GM23248 (cell line): Measurements from ENCODE around the gene SNAPC1. TPM values are rescaled to one million over a fixed set of nuclear protein-coding genes. Genes with fewer than 3 reads are reported as not detected.
"Not testable (repeated sequence)": the region's sequence is repeated elsewhere in the genome, so short reads cannot be mapped to it uniquely, and the experiment has no call there.

Experiments used
- DNase-seq: peaks from one replicate; pipeline ENCODE4 v3.0.0-alpha.2; 2015
- H2AFZ ChIP-seq: fragments of 200-600 bp; sonication (generic); 2 replicates; pipeline ENCODE4 v1.6.1; 2016; ENCODE audit warnings: antibody characterized with exemption
- H3F3A ChIP-seq: fragments of 200-600 bp; sonication (generic); 2 replicates; pipeline ENCODE4 v1.6.1; 2016; ENCODE audit warnings: mild to moderate bottlenecking, antibody characterized with exemption, mixed run types; ENCODE audit not compliant: insufficient read depth
- H3K27ac ChIP-seq: fragments of 200-600 bp; sonication (generic); 2 replicates; pipeline ENCODE4 v1.5.1; 2016; ENCODE audit warnings: mild to moderate bottlenecking
- H3K27me3 ChIP-seq: fragments of 200-600 bp; sonication (generic); replicated peaks from 2 replicates; pipeline ENCODE4 v1.6.1; 2016; ENCODE audit warnings: mild to moderate bottlenecking; ENCODE audit not compliant: insufficient read depth
- H3K36me3 ChIP-seq: fragments of 200-600 bp; sonication (generic); 2 replicates; pipeline ENCODE4 v1.6.1; 2016; ENCODE audit warnings: low read depth, mild to moderate bottlenecking
- H3K4me1 ChIP-seq: fragments of 200-600 bp; sonication (generic); 2 replicates; pipeline ENCODE4 v1.6.1; 2016; ENCODE audit warnings: mild to moderate bottlenecking; ENCODE audit not compliant: insufficient read depth
- H3K4me2 ChIP-seq: fragments of 200-600 bp; sonication (generic); one replicate; pipeline ENCODE4 v1.6.1; 2016; ENCODE audit warnings: mild to moderate bottlenecking; ENCODE audit not compliant: unreplicated experiment
- H3K4me3 ChIP-seq: fragments of 200-600 bp; sonication (generic); 2 replicates; pipeline ENCODE4 v1.5.1; 2016; ENCODE audit warnings: mild to moderate bottlenecking
- H3K79me2 ChIP-seq: fragments of 200-600 bp; sonication (generic); 2 replicates; pipeline ENCODE4 v1.6.1; 2016; ENCODE audit warnings: mild to moderate bottlenecking; ENCODE audit not compliant: insufficient read depth
- H3K9ac ChIP-seq: fragments of 200-600 bp; sonication (generic); 2 replicates; pipeline ENCODE4 v1.6.1; 2016; ENCODE audit warnings: mild to moderate bottlenecking
- H3K9me2 ChIP-seq: fragments of 200-600 bp; sonication (generic); 2 replicates; pipeline ENCODE4 v1.6.1; 2016; ENCODE audit warnings: mixed run types, mild to moderate bottlenecking, moderate library complexity; ENCODE audit not compliant: insufficient read depth
- H3K9me3 ChIP-seq: fragments of 200-600 bp; sonication (generic); one replicate; pipeline ENCODE4 v1.6.1; 2017; ENCODE audit warnings: low read depth
- H4K20me1 ChIP-seq: fragments of 200-600 bp; sonication (generic); 2 replicates; pipeline ENCODE4 v1.6.0; 2016; ENCODE audit not compliant: insufficient read depth
- EZH2 ChIP-seq: fragments of 200-600 bp; sonication (generic); IDR thresholded peaks from 2 replicates; pipeline ENCODE4 v1.6.1; 2018; ENCODE audit warnings: antibody characterized with exemption, mild to moderate bottlenecking; ENCODE audit not compliant: insufficient read depth, poor library complexity, severe bottlenecking
- EZH2phosphoT487 ChIP-seq: fragments of 200-600 bp; sonication (generic); IDR thresholded peaks from 2 replicates; pipeline ENCODE4 v1.6.1; 2018; ENCODE audit warnings: antibody characterized with exemption, moderate library complexity, mild to moderate bottlenecking, low read depth; ENCODE audit not compliant: insufficient read depth
- WGBS, 2 experiments: methylation state at CpG; one replicate each; pipeline ENCODE4 v1.1.6; 2015 to 2017; ENCODE audit warnings: low lambda C conversion rate in 2 of 2, low coverage in 1 of 2; ENCODE audit errors: missing lambda C conversion rate in 2 of 2; 5-methylcytosine and 5-hydroxymethylcytosine counted together
- in situ Hi-C: fragments of 300-500 bp; cut with MboI; formaldehyde crosslinking; loops from 2 replicates; pipeline ENCODE4 v1.15.0; 2020
- polyA plus RNA-seq: library from polyadenylated mRNA; unstranded; fragments of >200 nt; fragmentation: Nextera tagmentation; extraction: Ambion mirVana; gene quantifications from 2 replicates; pipeline ENCODE4 v1.2.1, GENCODE V29; 2016
- total RNA-seq: library from RNA; depleted of rRNA; stranded (reverse); fragments of >200 nt; shearing (Covaris generic); gene quantifications from 2 replicates; pipeline ENCODE4 v1.2.3, GENCODE V29; 2014

The SNAPC1 gene
- total and polyA plus RNA-seq, 2 experiments from 2014 or later, result 35.9 to 41.6 TPM

DNA sequence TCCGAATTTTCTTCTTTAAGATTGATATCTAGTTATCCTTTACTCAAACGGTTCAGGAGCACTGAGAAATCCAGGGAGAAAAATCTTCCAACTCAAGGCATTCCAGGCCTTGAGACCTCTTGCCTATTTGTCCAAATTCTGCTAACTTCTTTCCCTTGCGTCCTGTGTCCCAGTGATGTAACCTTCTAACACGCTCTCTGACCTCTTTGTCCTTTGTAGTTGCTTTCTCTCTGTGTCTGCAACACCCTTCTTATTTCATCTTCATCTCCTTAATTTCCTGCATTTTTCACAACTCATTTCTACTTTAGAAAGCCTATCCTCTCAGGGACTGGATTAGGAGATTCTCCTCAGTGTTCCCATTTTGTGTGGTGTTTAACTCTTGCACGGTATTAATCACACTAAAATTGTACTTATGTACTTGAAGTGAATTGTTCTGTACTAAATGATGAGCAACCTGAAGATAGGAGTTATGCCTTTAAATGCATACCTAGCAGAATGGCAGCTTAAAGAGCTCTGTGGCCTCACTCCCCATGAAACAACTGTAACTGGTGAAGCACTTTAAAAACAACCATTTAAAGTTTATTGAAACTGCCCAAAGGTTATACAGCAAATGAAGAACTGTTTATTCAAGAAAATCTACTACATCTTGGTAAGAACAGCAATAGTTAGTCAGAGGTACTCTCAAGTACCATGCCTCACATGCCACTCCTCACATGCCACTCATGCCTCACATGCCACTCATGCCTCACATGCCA, 7.4 kb upstream of the SNAPC1 start:
- WGBS, 2 experiments, result 65 to 71% methylated on average over 5 of the region's 5 CpGs
- H3K9me3 ChIP-seq, result no peaks in the 10 kb centered on the region
- H3K79me2 ChIP-seq, result peaks cover 9% of the 10 kb centered on the region
- H4K20me1 ChIP-seq, result no peaks in the 10 kb centered on the region
- peaks cover 52% of the 10 kb centered on the region for H3K4me1 ChIP-seq
- H3K27me3 ChIP-seq, result no peaks in the 10 kb centered on the region
- H3F3A ChIP-seq, result peaks cover 70% of the 10 kb centered on the region
- no peak overlapping the region for H3K9ac ChIP-seq
- peak overlapping the region; percentile 75 for H3K27ac ChIP-seq
- no peak overlapping the region for H2AFZ ChIP-seq
- peak overlapping the region; percentile 5 for H3K4me2 ChIP-seq
- no peaks in the 10 kb centered on the region for H3K9me2 ChIP-seq
- in situ Hi-C loops, result loop anchor here (25.0 kb wide), 1 partner anchor 293 kb away; no protein-coding TSS in a partner anchor
- DNase-seq, result peak; percentile 21
- H3K4me3 ChIP-seq, result no peak overlapping the region
- no peak for TF ChIP-seq EZH2phosphoT487
- no peak for TF ChIP-seq EZH2
- peaks cover 23% of the 10 kb centered on the region for H3K36me3 ChIP-seq

DNA sequence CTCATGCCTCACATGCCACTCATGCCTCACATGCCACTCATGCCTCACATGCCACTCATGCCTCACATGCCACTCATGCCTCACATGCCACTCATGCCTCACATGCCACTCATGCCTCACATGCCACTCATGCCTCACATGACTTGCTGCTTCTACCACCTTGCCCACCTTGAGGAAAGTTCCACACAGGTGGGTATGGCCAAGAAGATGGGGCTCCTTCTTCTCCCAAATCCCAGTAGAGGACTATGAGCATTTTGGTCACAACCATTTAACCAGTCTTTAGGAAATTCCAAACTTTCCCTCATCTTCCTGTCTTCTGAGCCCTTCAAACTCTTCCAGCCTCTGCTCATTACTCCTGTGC, 6.9 kb upstream of the SNAPC1 start:
- H3K27ac ChIP-seq, result peak overlapping the region; percentile 20; the same call in 1 of the 2 replicates
- not testable (repeated sequence) for H3K79me2 ChIP-seq, H3K4me2 ChIP-seq, H3K9me3 ChIP-seq, H4K20me1 ChIP-seq, H2AFZ ChIP-seq, H3K9me2 ChIP-seq, H3K9ac ChIP-seq, H3K4me3 ChIP-seq, H3K27me3 ChIP-seq
- peaks cover 46% of the 10 kb centered on the region for H3K4me1 ChIP-seq
- H3K36me3 ChIP-seq, result peaks cover 17% of the 10 kb centered on the region
- peaks cover 64% of the 10 kb centered on the region for H3F3A ChIP-seq
- peak; percentile 17 for DNase-seq
- in situ Hi-C loops, result loop anchor here (25.0 kb wide), 1 partner anchor 293 kb away; no protein-coding TSS in a partner anchor

DNA sequence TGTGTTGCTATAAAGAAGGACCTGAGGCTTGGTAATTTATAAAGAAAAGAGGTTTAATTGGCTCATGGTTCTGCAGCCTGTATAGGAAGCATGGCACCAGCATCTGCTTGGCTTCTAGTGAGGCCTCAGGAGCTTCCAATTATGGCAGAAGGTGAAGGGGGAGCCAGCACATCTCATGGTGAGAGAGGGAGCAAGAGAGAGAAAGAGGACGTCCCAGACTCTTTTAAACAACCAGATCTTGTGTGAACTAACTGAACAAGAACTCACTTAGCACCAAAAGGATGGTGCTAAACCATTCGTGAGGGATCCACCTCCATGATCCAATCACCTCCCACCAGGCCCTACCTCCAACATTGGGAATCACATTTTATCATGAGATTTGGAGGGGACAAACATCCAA, 6.1 kb upstream of the SNAPC1 start:
- no peak for TF ChIP-seq EZH2
- H3F3A ChIP-seq, result peaks cover 64% of the 10 kb centered on the region
- H3K27me3 ChIP-seq, result no peaks in the 10 kb centered on the region
- WGBS, 2 experiments, result 75 to 77% methylated on average over 2 of the region's 2 CpGs
- H3K4me2 ChIP-seq, result no peak overlapping the region
- in situ Hi-C loops, result loop anchor here (25.0 kb wide), 1 partner anchor 294 kb away; no protein-coding TSS in a partner anchor
- no peak for DNase-seq
- 0 out of 2 replicates have a peak, but pooled peaks cover 13% of the 10 kb centered on the region for H3K36me3 ChIP-seq
- H3K9me2 ChIP-seq, result no peaks in the 10 kb centered on the region
- peak overlapping the region; percentile 20; the same call in 1 of the 2 replicates for H3K27ac ChIP-seq
- no peak overlapping the region for H3K4me3 ChIP-seq
- H3K9me3 ChIP-seq, result no peaks in the 10 kb centered on the region
- H3K4me1 ChIP-seq, result peaks cover 40% of the 10 kb centered on the region
- no peaks in the 10 kb centered on the region; the same call in 1 of the 2 replicates for H3K79me2 ChIP-seq
- no peaks in the 10 kb centered on the region for H4K20me1 ChIP-seq
- H3K9ac ChIP-seq, result no peak overlapping the region
- H2AFZ ChIP-seq, result no peak overlapping the region

DNA sequence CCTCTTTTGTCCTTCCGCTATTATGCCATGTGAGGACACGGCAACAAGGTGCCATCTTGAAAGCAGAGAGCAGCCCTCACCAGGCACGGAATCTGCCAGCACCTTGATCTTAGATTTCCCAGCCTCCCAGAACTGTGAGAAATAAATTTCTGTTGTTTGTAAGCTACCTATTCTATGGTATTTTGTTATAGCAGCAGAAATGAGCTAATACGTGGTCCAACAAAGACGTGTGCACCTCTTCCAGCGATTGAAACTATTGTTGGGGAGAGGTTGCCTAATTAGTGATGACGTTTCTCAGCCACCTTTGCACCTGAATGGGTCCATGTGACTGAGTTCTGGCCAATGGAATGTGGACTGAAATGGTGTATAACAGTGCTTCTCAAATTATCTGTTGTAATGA, 2.3 kb upstream of the SNAPC1 start:
- TF ChIP-seq EZH2 (no peak), EZH2phosphoT487 (no peak)
- no peak overlapping the region for H3K4me3 ChIP-seq
- no peak overlapping the region for H2AFZ ChIP-seq
- peaks cover 42% of the 10 kb centered on the region for H3F3A ChIP-seq
- no peak for DNase-seq
- no peak overlapping the region for H3K9ac ChIP-seq
- no peaks in the 10 kb centered on the region for H3K9me3 ChIP-seq
- no peaks in the 10 kb centered on the region for H3K9me2 ChIP-seq
- H4K20me1 ChIP-seq, result no peaks in the 10 kb centered on the region
- H3K36me3 ChIP-seq, result peaks cover 1% of the 10 kb centered on the region; the same call in 1 of the 2 replicates
- H3K79me2 ChIP-seq, result peaks cover 27% of the 10 kb centered on the region
- WGBS, 2 experiments, result 93 to 95% methylated on average over 7 of the region's 7 CpGs
- peaks cover 18% of the 10 kb centered on the region for H3K4me1 ChIP-seq
- H3K4me2 ChIP-seq, result no peak overlapping the region
- H3K27ac ChIP-seq, result no peak overlapping the region
- no peaks in the 10 kb centered on the region for H3K27me3 ChIP-seq
- in situ Hi-C loops, result loop anchor here (25.0 kb wide), 1 partner anchor 298 kb away; no protein-coding TSS in a partner anchor
